Endothelial cell of umbilical vein (primary cell): ENCODE data around the gene SPAG5. TPM values are rescaled to one million over a fixed set of nuclear protein-coding genes. Genes with fewer than 3 reads are reported as not detected.

Experiments used
- BruUV-seq: library from RNA; stranded (reverse); fragments of 400-500 nt; replicated peaks from 2 replicates; lab custom pipeline; 2021; lab: Mats Ljungman, UMichigan
- CTCF ChIA-PET: fragments of 300-600, 350-600 bp; sonication (Branson Sonifier 250); formaldehyde crosslinking; loops from one replicate; lab custom pipeline; 2021; ENCODE audit warnings: antibody characterized with exemption, inconsistent platforms; lab: Charles Lee
- POLR2A ChIA-PET: fragments of 300-600, 350-600 bp; sonication (Branson Sonifier 250); formaldehyde crosslinking; loops from one replicate; lab custom pipeline; 2021; ENCODE audit warnings: antibody characterized with exemption, inconsistent platforms; lab: Charles Lee
- DNase-seq: peaks from one replicate; pipeline ENCODE4 v3.0.0-alpha.2; 2011; ENCODE audit warnings: low read depth, low spot score
- FAIRE-seq: peaks from 2 replicates; lab custom pipeline; 2011; peaks lifted over from hg19 to GRCh38; lab: Jason Lieb, UNC
- H2AFZ ChIP-seq: 2 replicates; pipeline ENCODE4 v1.6.0; 2012; ENCODE audit warnings: low read depth, low read length, control low read depth, inconsistent platforms
- H3K27ac ChIP-seq: 2 replicates; pipeline ENCODE4 v1.5.1; 2011; ENCODE audit warnings: low read depth, mild to moderate bottlenecking, control low read depth, low read length, moderate library complexity; ENCODE audit not compliant: insufficient read depth
- H3K27me3 ChIP-seq, 2 experiments: 2 replicates each; pipeline versions ENCODE4 v1.6.0 to v1.6.1; 2011; ENCODE audit warnings: low read length in 2 of 2, mixed read lengths in 1 of 2; ENCODE audit not compliant: control insufficient read depth in 2 of 2, insufficient read depth in 2 of 2
- H3K36me3 ChIP-seq, 2 experiments: 2 replicates in 1 of 2; 3 replicates in 1 of 2; pipeline ENCODE4 v1.5.1; 2011; ENCODE audit warnings: low read length in 2 of 2, mild to moderate bottlenecking in 1 of 2, moderate library complexity in 1 of 2; ENCODE audit not compliant: control insufficient read depth in 2 of 2, insufficient read depth in 2 of 2; ENCODE audit errors: extremely low read depth in 1 of 2
- H3K4me1 ChIP-seq: 3 replicates; pipeline ENCODE4 v1.5.1; 2011; ENCODE audit warnings: mild to moderate bottlenecking, low read length; ENCODE audit not compliant: control insufficient read depth, insufficient read depth; ENCODE audit errors: extremely low read depth
- H3K4me2 ChIP-seq: 2 replicates; pipeline ENCODE4 v1.6.1; 2011; ENCODE audit warnings: low read length, control low read depth, mixed read lengths; ENCODE audit not compliant: insufficient read depth
- H3K4me3 ChIP-seq, 3 experiments: fragments of 200-600 bp in 1 of 3; sonication (generic), shearing (Covaris generic) in 1 of 3; replicated peaks in 1 of 3; 2 replicates each; pipeline ENCODE4 v1.5.1; 2011 to 2016; ENCODE audit warnings: control low read depth in 3 of 3, low read length in 3 of 3, mild to moderate bottlenecking in 2 of 3, inconsistent platforms in 1 of 3, low read depth in 1 of 3, moderate library complexity in 1 of 3; ENCODE audit not compliant: insufficient read depth in 1 of 3
- H3K79me2 ChIP-seq: 2 replicates; pipeline ENCODE4 v1.6.0; 2012; ENCODE audit warnings: low read length, inconsistent platforms; ENCODE audit not compliant: control insufficient read depth, insufficient read depth
- H3K9ac ChIP-seq: replicated peaks from 2 replicates; pipeline ENCODE3; 2011; ENCODE audit warnings: low read length, control low read depth; ENCODE audit not compliant: insufficient read depth; ENCODE audit errors: extremely low read depth
- H3K9me1 ChIP-seq: replicated peaks from 3 replicates; pipeline ENCODE4 v1.6.0; 2011; ENCODE audit warnings: mild to moderate bottlenecking, low read length; ENCODE audit not compliant: control insufficient read depth, insufficient read depth; ENCODE audit errors: extremely low read depth
- H3K9me3 ChIP-seq: replicated peaks from 2 replicates; pipeline ENCODE4 v1.5.1; 2012; ENCODE audit warnings: low read length, inconsistent platforms; ENCODE audit not compliant: control insufficient read depth, insufficient read depth
- H4K20me1 ChIP-seq: replicated peaks from 2 replicates; pipeline ENCODE3; 2011; ENCODE audit warnings: mild to moderate bottlenecking, low read length; ENCODE audit not compliant: control insufficient read depth, insufficient read depth; ENCODE audit errors: extremely low read depth
- CTCF ChIP-seq, 2 donors: IDR thresholded peaks; 1 replicate in 1 of 2; 2 replicates in 1 of 2; pipeline ENCODE4 v1.5.1; 2011; ENCODE audit warnings: low read length in 2 of 2, mild to moderate bottlenecking in 2 of 2, moderate library complexity in 2 of 2, control low read depth in 1 of 2, inconsistent platforms in 1 of 2, low read depth in 1 of 2; ENCODE audit not compliant: insufficient read depth in 1 of 2; ENCODE audit errors: extremely low read depth in 1 of 2
- EZH2 ChIP-seq: IDR thresholded peaks from 2 replicates; pipeline ENCODE4 v1.6.1; 2012; ENCODE audit warnings: borderline replicate concordance, low read depth, mild to moderate bottlenecking, moderate library complexity, low read length, inconsistent platforms; ENCODE audit not compliant: severe bottlenecking
- FOS ChIP-seq: IDR thresholded peaks from 2 replicates; pipeline ENCODE4 v1.6.1; 2011; ENCODE audit warnings: mild to moderate bottlenecking, low read length, moderate library complexity, borderline replicate concordance; ENCODE audit not compliant: insufficient read depth
- GATA2 ChIP-seq: IDR thresholded peaks from 2 replicates; pipeline ENCODE4 v1.7.0; 2011; ENCODE audit warnings: low read depth, mild to moderate bottlenecking, moderate library complexity, mixed read lengths, low read length; ENCODE audit not compliant: insufficient read length, insufficient read depth
- JUN ChIP-seq: IDR thresholded peaks from 2 replicates; pipeline ENCODE4 v1.6.1; 2011; ENCODE audit warnings: borderline replicate concordance, low read depth; ENCODE audit not compliant: insufficient read length, insufficient read depth
- MAX ChIP-seq: IDR thresholded peaks from 2 replicates; pipeline ENCODE4 v1.6.1; 2011; ENCODE audit not compliant: insufficient read depth, insufficient read length
- MYC ChIP-seq: IDR thresholded peaks from one replicate; pipeline ENCODE4 v1.6.1; 2011; ENCODE audit warnings: mild to moderate bottlenecking, low read depth, low read length
- POLR2A ChIP-seq: IDR thresholded peaks from 2 replicates; pipeline ENCODE4 v1.6.1; 2012; ENCODE audit warnings: low read depth, mild to moderate bottlenecking, control low read depth, low read length
- POLR2AphosphoS5 ChIP-seq: IDR thresholded peaks from 2 replicates; pipeline ENCODE4 v1.6.1; 2012; ENCODE audit warnings: low read depth, mild to moderate bottlenecking, control low read depth, low read length, moderate library complexity; ENCODE audit not compliant: insufficient read depth
- dilution Hi-C: fragments of 300-500 bp; cut with MboI; formaldehyde crosslinking; loops from one replicate; pipeline ENCODE4 v1.15.0; 2019; ENCODE audit warnings: low sequenced_read_pairs; ENCODE audit not compliant: extremely low pct_ligation_motif_present
- intact Hi-C: fragments of 100-400 bp; cut with micrococcal nuclease; formaldehyde crosslinking; loops from one replicate; pipeline ENCODE4 v1.10.0; 2022
- polyA plus RNA-seq, 4 experiments: library from polyadenylated mRNA; depleted of rRNA in 3 of 4; stranded (reverse) in 3 of 4; unstranded in 1 of 4; fragments of >200 nt; gene quantifications; 2 replicates each; pipeline versions ENCODE4 v1.2.1 to v1.2.3, GENCODE V29; 2011 to 2012; ENCODE audit warnings: missing spikeins in 1 of 4
- total RNA-seq: library from RNA; stranded (reverse); gene quantifications from 2 replicates; pipeline ENCODE4 v1.2.3, GENCODE V29; 2021

Gene SPAG5
- total and polyA plus RNA-seq, 2 donors (not counting 3 experiments of a cell fraction or from before 2014, with no cell fraction given): 31.7 to 85.4 TPM

DNA sequence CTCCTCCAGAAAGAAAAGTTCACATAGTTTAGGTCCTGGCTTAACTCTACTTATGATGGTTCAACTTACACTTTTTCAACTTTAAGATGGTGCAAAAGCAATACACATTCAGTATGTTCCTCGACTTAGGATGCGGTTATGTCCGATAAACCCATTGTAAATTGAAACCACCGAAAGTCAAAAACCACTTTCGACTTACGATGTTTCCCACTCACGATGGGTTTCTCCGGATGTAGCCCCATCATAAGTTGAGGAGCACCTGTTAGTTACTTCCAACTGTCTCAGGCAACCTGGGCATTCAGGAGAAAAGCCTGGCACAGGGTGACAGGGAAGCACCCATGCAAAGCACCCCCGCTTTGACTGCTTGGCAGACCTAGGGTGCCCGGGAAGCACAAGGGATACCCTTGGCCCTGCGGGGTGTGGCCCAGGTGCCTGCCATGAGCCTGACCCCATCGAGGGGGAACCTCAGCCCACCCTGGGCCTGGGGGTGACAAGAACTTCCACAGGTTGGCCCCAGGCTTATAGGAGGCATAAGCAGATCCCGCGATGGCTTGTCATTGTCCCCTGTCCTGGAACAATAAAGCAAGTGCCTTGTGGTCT lies 60.4 kb downstream of the SPAG5 start:
- Histone ChIP-seq H3K27ac (no peak overlapping the region), H4K20me1 (no peaks in the 10 kb centered on the region), H3K9me3 (no peaks in the 10 kb centered on the region), H2AFZ (no peak overlapping the region), H3K79me2 (no peaks in the 10 kb centered on the region), H3K4me1 (no peaks in the 10 kb centered on the region), H3K9ac (no peak overlapping the region), H3K4me3 (no peak overlapping the region), H3K4me2 (no peak overlapping the region), H3K27me3 (peaks cover 0 to 2% of the 10 kb centered on the region in 2 experiments), H3K36me3 (no peaks in the 10 kb centered on the region), H3K9me1 (no peaks in the 10 kb centered on the region)
- TF ChIP-seq GATA2 (no peak), POLR2AphosphoS5 (no peak), MYC (no peak), POLR2A (no peak), JUN (no peak), FOS (no peak), MAX (no peak), CTCF (IDR thresholded peaks at IDR 0.05; ENCODE audit: extremely low read depth in 1 of 2, insufficient read depth in 1 of 2, low read depth in 1 of 2, low read length in 2 of 2) (no peak), EZH2 (no peak)
- no peak for DNase-seq
- CTCF ChIA-PET: interaction anchor here (2.9 kb wide), 1 partner anchor 44 kb away, joined by 15 read pairs; no protein-coding TSS in a partner anchor
- intact Hi-C loops: no loop called here
- FAIRE-seq: no peak
- BruUV-seq: no TSS peak
- POLR2A ChIA-PET: no interaction called here
- dilution Hi-C loops: no loop called here
